GM23338 (cell line): Measurements from ENCODE around the gene HELZ. TPM values are rescaled to one million over a fixed set of nuclear protein-coding genes. Genes with fewer than 3 reads are reported as not detected.
A peak's percentile ranks its signal among the peaks of the same experiment; 100 is the strongest.

Source experiments
- ATAC-seq: fragments of 200-7000 bp; cut with Tn5 transposase; 3 replicates; pipeline ENCODE4 v1.9.1; 2020
- DNase-seq: peaks from one replicate; pipeline ENCODE4 v3.0.0-alpha.2; 2015; ENCODE audit warnings: low spot score
- H2AFZ ChIP-seq: fragments of 200-600 bp; sonication (generic); 2 replicates; pipeline ENCODE4 v1.8.0; 2016; ENCODE audit warnings: antibody characterized with exemption, mild to moderate bottlenecking, moderate library complexity
- H3F3A ChIP-seq: fragments of 200-600 bp; sonication (generic); replicated peaks from 2 replicates; pipeline ENCODE4 v1.8.0; 2017; ENCODE audit warnings: antibody characterized with exemption, mixed run types, low read depth
- H3K27ac ChIP-seq: fragments of 200-600 bp; sonication (generic); 2 replicates; pipeline ENCODE4 v1.6.1; 2016; ENCODE audit warnings: low read depth
- H3K27me3 ChIP-seq: fragments of 200-600 bp; sonication (generic); 2 replicates; pipeline ENCODE4 v1.8.0; 2016; ENCODE audit warnings: mild to moderate bottlenecking, mixed run types, moderate library complexity; ENCODE audit not compliant: insufficient read depth
- H3K36me3 ChIP-seq: fragments of 200-600 bp; sonication (generic); 2 replicates; pipeline ENCODE4 v1.8.0; 2016; ENCODE audit warnings: mild to moderate bottlenecking; ENCODE audit not compliant: insufficient read depth
- H3K4me1 ChIP-seq: fragments of 200-600 bp; sonication (generic); 2 replicates; pipeline ENCODE4 v1.8.0; 2016; ENCODE audit warnings: mild to moderate bottlenecking, moderate library complexity; ENCODE audit not compliant: insufficient read depth
- H3K4me2 ChIP-seq: fragments of 200-600 bp; sonication (generic); 2 replicates; pipeline ENCODE4 v1.7.1; 2017; ENCODE audit warnings: mixed run types
- H3K4me3 ChIP-seq: fragments of 200-600 bp; sonication (generic); 2 replicates; pipeline ENCODE4 v1.6.1; 2016; ENCODE audit warnings: mixed run types
- H3K79me2 ChIP-seq: fragments of 200-600 bp; sonication (generic); replicated peaks from 2 replicates; pipeline ENCODE4 v1.8.0; 2017; ENCODE audit warnings: mild to moderate bottlenecking; ENCODE audit not compliant: insufficient read depth
- H3K9me2 ChIP-seq: fragments of 200-600 bp; sonication (generic); 2 replicates; pipeline ENCODE4 v1.8.0; 2017; ENCODE audit not compliant: insufficient read depth
- H4K20me1 ChIP-seq: fragments of 200-600 bp; sonication (generic); replicated peaks from 2 replicates; pipeline ENCODE4 v1.8.0; 2017; ENCODE audit warnings: mild to moderate bottlenecking; ENCODE audit not compliant: insufficient read depth
- H3K27ac Mint-ChIP-seq: 2 replicates; pipeline ENCODE4 v1.8.0; 2020; ENCODE audit warnings: inconsistent platforms, mild to moderate bottlenecking, moderate library complexity, mixed read lengths
- H3K27me3 Mint-ChIP-seq: 3 replicates; pipeline ENCODE4 v1.8.0; 2022; ENCODE audit warnings: low read depth, mild to moderate bottlenecking, moderate library complexity, mixed read lengths, inconsistent platforms; ENCODE audit not compliant: insufficient read depth, poor library complexity
- H3K36me3 Mint-ChIP-seq: 3 replicates; pipeline ENCODE4 v1.8.0; 2021; ENCODE audit warnings: low read depth, mild to moderate bottlenecking, inconsistent platforms, moderate library complexity, mixed read lengths
- H3K4me1 Mint-ChIP-seq: 3 replicates; pipeline ENCODE4 v1.8.0; 2020; ENCODE audit warnings: mild to moderate bottlenecking, inconsistent platforms, mixed read lengths
- H3K4me3 Mint-ChIP-seq: 3 replicates; pipeline ENCODE4 v1.8.0; 2021; ENCODE audit warnings: moderate library complexity, mild to moderate bottlenecking, inconsistent platforms, mixed read lengths
- H3K9me3 Mint-ChIP-seq: 3 replicates; pipeline ENCODE4 v1.8.0; 2020; ENCODE audit warnings: moderate library complexity, mild to moderate bottlenecking, inconsistent platforms, mixed read lengths
- CTCF ChIP-seq, 2 experiments: fragments of 200-600 bp in 1 of 2; sonication (generic) in 1 of 2; conservative IDR thresholded peaks; 2 replicates each; pipeline versions ENCODE4 v1.5.1 to v1.6.1; 2016 to 2017; ENCODE audit warnings: antibody characterized with exemption in 2 of 2, low read depth in 2 of 2, mild to moderate bottlenecking in 2 of 2, moderate library complexity in 1 of 2
- JUNB ChIP-seq: IDR thresholded peaks from one replicate; pipeline ENCODE4 v1.6.1; 2016; ENCODE audit warnings: antibody characterized with exemption; ENCODE audit not compliant: unreplicated experiment
- NANOG ChIP-seq: IDR thresholded peaks from 2 replicates; pipeline ENCODE4 v1.6.1; 2016; ENCODE audit warnings: antibody characterized with exemption, borderline replicate concordance
- POLR2AphosphoS5 ChIP-seq: IDR thresholded peaks from 2 replicates; pipeline ENCODE4 v1.6.1; 2016; ENCODE audit warnings: antibody characterized with exemption, low read depth
- REST ChIP-seq: IDR thresholded peaks from one replicate; pipeline ENCODE4 v1.6.1; 2018; ENCODE audit warnings: antibody characterized with exemption; ENCODE audit not compliant: unreplicated experiment
- STAT1 ChIP-seq: IDR thresholded peaks from one replicate; pipeline ENCODE4 v1.6.1; 2016; ENCODE audit warnings: antibody characterized with exemption; ENCODE audit not compliant: unreplicated experiment
- ZNF114 ChIP-seq: fragments of 250-450 bp; sonication (Bioruptor Pico); IDR thresholded peaks from 2 replicates; pipeline ENCODE4 v1.5.0; 2020; ENCODE audit warnings: mild to moderate bottlenecking, moderate library complexity
- ZNF331 ChIP-seq: fragments of 250-450 bp; sonication (Bioruptor Pico); IDR thresholded peaks from 2 replicates; pipeline ENCODE4 v1.5.0; 2020; ENCODE audit warnings: low read depth, mild to moderate bottlenecking, moderate library complexity
- ZNF462 ChIP-seq: fragments of 250-450 bp; sonication (Bioruptor Pico); IDR thresholded peaks from 2 replicates; pipeline ENCODE4 v1.5.0; 2020; ENCODE audit warnings: mild to moderate bottlenecking, moderate library complexity
- polyA plus RNA-seq: library from polyadenylated mRNA; unstranded; fragments of >200 nt; fragmentation: Nextera tagmentation; extraction: Ambion mirVana; gene quantifications from 2 replicates; pipeline ENCODE4 v1.2.1, GENCODE V29; 2016
- total RNA-seq: library from RNA; depleted of rRNA; stranded (reverse); fragments of >200 nt; shearing (Covaris generic); gene quantifications from 2 replicates; pipeline ENCODE4 v1.2.3, GENCODE V29; 2014
- TF ChIP-seq, protein P1 (sequence below): IDR thresholded peaks from 2 replicates; pipeline ENCODE4 v1.6.1; 2016; ENCODE audit warnings: antibody characterized with exemption

HELZ gene
- total and polyA plus RNA-seq, 2 experiments from 2014 or later = 38.9 to 62.0 TPM

- TF ChIP-seq CTCF (conservative IDR thresholded peaks at IDR 0.05; ENCODE audit: low read depth in 2 of 2) = no peak
These were observed 45.8 kb upstream of the HELZ start (continued) for GRCh38 chr17:67290711-67291291.

GRCh38 chr17:67290244-67290643 is 45.2 kb upstream of the HELZ start:
- Histone ChIP-seq H3K4me2 (no peak overlapping the region), H3K4me3 (no peak overlapping the region), H3K36me3 (no peaks in the 10 kb centered on the region), H3K79me2 (no peaks in the 10 kb centered on the region), H3F3A (no peaks in the 10 kb centered on the region), H3K9me2 (no peaks in the 10 kb centered on the region), H3K27me3 (no peaks in the 10 kb centered on the region), H2AFZ (0 out of 2 replicates have a peak overlapping the region, but pooled peaks have one; percentile 95), H3K27ac (no peak overlapping the region), H3K4me1 (no peaks in the 10 kb centered on the region), H4K20me1 (no peaks in the 10 kb centered on the region)
- H3K9me3 Mint-ChIP-seq = no peaks in the 10 kb centered on the region
- H3K36me3 Mint-ChIP-seq = no peaks in the 10 kb centered on the region
- H3K4me1 Mint-ChIP-seq = peaks cover 7% of the 10 kb centered on the region; the same call in 2 of the 3 replicates
- H3K4me3 Mint-ChIP-seq = no peak overlapping the region
- DNase-seq (no peak), ATAC-seq (no peak)
- peaks cover 5% of the 10 kb centered on the region for H3K27me3 Mint-ChIP-seq
- H3K27ac Mint-ChIP-seq = no peak overlapping the region
- TF ChIP-seq POLR2AphosphoS5 (no peak), ZNF114 (CRISPR knock-in tag) (no peak), JUNB (no peak), NANOG (no peak), REST (no peak), STAT1 (no peak), ZNF331 (CRISPR knock-in tag) (no peak), ZNF462 (CRISPR knock-in tag) (no peak), CTCF (conservative IDR thresholded peaks at IDR 0.05; ENCODE audit: low read depth in 2 of 2) (no peak)
- TF ChIP-seq, protein P1, sequence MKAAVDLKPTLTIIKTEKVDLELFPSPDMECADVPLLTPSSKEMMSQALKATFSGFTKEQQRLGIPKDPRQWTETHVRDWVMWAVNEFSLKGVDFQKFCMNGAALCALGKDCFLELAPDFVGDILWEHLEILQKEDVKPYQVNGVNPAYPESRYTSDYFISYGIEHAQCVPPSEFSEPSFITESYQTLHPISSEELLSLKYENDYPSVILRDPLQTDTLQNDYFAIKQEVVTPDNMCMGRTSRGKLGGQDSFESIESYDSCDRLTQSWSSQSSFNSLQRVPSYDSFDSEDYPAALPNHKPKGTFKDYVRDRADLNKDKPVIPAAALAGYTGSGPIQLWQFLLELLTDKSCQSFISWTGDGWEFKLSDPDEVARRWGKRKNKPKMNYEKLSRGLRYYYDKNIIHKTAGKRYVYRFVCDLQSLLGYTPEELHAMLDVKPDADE = no peak
